ENCODE data around the gene ZNF160.
"Not testable (repeated sequence)": the region's sequence is repeated elsewhere in the genome, so short reads cannot be mapped to it uniquely, and the experiment has no call there.

The ZNF160 gene

GRCh38 chr19:53091413-53092254, 11.6 kb downstream of the ZNF160 start:
- no peak for DNase-seq

GRCh38 chr19:53088091-53088490, 15.1 kb downstream of the ZNF160 start:
- no peak for DNase-seq

- DNase-seq, result no peak
Measured at GRCh38 chr19:53086949-53087348, 16.3 kb downstream of the ZNF160 start.

DNA sequence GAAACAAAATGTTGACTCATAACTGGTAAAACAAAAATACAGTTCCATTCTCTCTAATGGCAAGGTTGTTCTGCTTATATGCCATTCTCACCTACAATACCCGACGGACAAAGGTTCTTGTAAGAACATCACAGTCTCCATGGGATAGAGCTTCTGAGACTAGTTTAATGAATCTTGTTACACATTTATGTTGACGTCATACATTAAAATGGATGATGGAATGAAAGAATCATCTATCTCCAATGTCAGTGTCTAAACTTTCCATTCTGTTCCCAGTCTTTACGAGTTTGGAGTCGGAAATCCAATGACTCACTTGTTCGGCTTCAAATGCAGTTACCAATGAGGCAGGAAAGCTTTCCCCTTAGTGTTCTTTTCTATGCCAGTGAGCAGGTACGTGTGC, 17.7 kb downstream of the ZNF160 start:
- no peak for DNase-seq

GRCh38 chr19:53082929-53083328, 20.3 kb downstream of the ZNF160 start:
- DNase-seq, result no peak

DNA sequence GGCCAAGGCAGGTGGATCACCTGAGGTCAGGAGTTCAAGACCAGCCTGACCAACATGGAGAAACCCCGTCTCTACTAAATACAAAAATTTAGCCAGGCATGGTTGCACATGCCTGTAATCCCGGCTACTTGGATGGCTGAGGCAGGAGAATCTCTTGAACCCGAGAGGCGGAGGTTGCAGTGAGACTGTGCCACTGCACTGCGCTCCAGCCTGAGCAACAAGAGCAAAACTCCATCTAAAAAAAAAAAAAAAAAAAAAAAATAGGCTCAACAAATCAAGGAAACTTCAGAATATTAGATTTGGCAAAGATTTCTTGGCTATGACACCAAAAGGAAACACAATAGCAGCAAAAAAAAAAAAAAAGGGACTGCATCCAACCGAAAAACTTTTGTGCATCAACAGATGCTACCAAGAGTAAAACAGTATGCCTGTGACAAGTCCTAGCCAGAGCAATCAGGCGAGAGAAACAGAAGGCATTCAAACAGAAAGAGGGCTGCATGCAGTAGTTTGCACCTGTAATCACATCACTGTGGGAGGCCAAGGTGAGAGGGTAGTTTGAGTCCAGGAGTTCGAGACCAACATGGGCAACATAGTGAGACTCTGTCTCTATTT, 23.8 kb downstream of the ZNF160 start:
- DNase-seq, result no peak

- no peak for DNase-seq
Measured at GRCh38 chr19:53078668-53079067, 24.6 kb downstream of the ZNF160 start.

DNA sequence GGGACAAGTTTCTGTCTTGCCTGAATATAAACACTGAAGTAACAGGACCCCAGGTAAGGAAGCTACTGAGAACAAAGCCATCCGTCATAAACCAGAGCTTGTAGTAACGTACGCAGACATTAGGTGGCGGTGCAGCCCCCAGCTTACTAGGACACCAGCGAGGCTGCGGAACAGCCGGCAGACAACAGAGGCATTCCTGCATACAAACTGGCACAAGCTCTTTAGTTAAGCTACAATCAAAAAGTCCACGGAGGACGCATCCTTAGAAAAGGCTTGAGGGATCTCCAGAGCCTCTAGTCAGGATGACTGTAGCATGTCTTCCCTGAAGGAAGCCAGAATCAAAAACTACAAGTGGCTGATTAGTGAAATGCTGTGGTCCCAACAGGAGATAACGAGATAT, 26.2 kb downstream of the ZNF160 start:
- peak; percentile 56 for DNase-seq

- DNase-seq, result no peak
Measured at GRCh38 chr19:53068834-53069233, 34.4 kb downstream of the ZNF160 start.

GRCh38 chr19:53068199-53068598, 35.0 kb downstream of the ZNF160 start:
- no peak for DNase-seq

GRCh38 chr19:53057904-53058580, 45.2 kb downstream of the ZNF160 start:
- DNase-seq, result no peak

- DNase-seq, result no peak
Measured at GRCh38 chr19:53055117-53055516, 48.1 kb downstream of the ZNF160 start.

DNA sequence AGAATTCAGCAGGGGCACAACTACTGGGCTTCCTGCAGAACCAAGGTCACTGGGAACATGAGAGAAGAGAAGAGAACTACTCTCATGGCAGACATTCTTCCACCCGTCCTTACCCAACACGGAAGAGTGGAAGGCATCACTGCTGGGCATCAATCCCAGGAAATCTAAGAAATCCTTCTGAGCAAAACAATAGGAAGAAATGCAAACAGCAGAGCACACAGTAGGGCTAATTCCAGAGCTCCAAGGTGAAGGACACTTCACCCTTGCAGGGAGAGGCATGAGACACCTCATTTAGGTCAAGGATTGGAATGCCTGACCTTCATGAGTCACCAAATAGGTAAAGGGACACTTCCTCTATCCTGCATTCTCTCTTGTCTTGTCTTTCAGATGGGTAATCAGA, 55.8 kb downstream of the ZNF160 start:
- no peak for DNase-seq

DNA sequence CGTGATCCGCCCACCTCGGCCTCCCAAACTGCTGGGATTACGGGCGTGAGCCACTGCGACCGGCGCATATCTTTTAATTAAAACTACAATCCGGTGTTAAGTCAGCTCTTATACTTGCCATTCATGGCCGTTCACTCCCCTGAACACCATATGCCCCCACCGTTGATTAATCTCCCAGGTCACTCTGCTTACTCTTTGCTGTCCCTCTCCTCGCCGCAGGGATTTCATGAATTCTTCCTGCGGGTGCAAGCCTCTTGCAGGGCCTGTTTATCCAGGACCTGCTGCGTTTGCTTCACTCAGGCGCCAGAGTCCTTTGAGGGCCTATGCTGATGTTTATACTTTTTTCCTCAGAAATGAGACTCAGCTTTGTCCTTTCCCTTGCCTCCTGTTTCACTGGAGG, 57.7 kb downstream of the ZNF160 start:
- no peak for DNase-seq

DNA sequence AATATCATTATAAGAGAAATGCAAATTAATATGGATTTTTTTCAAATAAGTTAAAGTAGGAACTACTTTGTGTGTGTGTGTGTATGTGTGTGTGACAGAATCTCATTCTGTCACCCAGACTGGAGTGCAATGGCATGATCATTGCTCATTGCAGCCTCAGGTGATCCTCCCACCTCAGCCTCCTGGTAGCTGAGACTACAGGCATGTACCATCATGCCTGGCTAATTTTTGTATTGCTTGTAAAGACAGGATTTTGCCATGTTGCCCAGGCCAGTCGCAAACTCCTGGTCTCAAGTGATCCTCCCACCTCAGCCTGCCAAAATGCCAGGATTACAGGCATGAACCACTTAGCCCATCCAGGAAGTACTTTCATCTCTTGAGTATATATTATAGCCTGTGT, 61.9 kb downstream of the ZNF160 start:
- no peak for DNase-seq

DNA sequence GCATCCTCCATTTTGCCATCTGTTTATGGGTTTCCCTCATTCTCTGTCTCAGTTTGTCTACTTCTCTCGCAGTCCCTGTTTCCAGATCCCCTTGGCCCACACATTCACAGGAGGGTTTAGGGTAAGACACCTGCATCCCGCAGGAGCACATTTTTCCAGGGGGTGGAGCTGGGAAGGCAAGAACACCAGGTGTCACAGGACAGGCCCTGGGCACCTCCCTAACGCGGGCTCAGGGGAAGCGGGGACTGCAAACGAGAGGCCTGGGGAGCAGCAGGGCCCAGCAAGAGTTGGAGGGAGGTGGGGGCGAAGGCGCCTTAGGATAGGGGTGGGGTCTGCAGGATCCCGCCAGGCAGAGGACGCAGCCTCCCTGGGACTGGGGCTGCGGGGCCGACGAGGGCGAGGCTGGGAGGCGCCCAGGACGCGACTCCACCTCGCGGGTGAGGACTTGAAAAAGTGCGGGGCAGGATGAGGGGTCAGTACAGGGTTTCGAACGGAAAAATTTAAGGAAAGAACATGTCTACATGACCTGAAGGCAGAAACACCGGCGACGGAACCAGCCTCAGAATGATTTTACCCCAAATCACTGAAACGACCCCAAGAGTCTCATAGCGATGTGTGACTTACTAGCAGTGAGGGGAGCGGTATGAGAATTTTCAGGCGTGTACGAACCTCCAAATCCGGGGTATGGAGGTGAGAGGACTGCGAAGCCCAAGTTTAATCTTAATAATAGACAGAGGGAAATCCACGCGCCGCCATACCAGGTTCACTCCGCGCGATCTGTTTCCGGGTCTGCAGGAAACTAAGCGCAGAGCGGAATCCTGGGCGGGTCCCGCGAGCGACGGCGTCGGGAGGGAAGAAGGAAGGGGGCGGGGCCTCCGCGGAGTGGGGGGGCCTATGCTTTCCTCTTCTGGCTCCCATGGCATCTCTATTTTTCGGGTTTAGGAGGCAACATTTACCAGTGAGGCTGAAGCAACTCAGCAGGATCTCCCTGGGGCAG, 65.8 kb downstream of the ZNF160 start:
- DNase-seq, result no peak

- no peak for DNase-seq
Measured at GRCh38 chr19:53034948-53035675, 68.1 kb downstream of the ZNF160 start.

- DNase-seq, result no peak
Measured at GRCh38 chr19:53034054-53034453, 69.2 kb downstream of the ZNF160 start.

- not testable (repeated sequence) for DNase-seq
Measured at GRCh38 chr19:53028306-53028705, 74.9 kb downstream of the ZNF160 start.

DNA sequence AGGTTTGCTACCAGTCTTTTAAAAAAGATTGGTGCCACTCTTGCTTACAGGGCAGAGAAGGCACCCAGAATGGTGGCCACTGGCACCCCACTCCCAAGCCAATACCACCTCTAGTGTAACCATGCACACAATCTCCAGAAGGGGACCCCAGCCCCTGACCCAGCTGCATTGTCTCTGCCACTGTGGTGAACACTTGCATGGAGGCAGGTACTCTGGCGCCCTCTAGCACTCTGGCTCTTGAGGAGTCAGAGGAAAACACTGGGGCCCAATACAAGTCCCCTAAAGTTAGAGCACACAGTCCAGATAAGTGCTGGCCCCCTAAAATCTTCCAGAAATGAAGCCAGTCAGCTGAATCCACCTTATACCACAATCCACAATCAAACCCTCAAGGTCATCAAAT, 83.5 kb downstream of the ZNF160 start:
- no peak for DNase-seq

Measured in GDM1 (cell line).